Hematopoietic multipotent progenitor cell treated with erythropoietin and hydrocortisone succinate and interleukin-3 and kit ligand, for 15 days (in vitro differentiated cells): ENCODE results near the gene FGFBP2.

Experiments
- DNase-seq: peaks from one replicate; pipeline ENCODE4 v3.0.0-alpha.2; 2015; ENCODE audit warnings: low spot score

Gene FGFBP2

GRCh38 chr4:15963001-15963451 lies at the start of gene FGFBP2:
Gene FGFBP2 (minus strand): TSS chr4:15963175. CDS start chr4:15963129, 46 bp downstream.
- no peak for DNase-seq

DNA sequence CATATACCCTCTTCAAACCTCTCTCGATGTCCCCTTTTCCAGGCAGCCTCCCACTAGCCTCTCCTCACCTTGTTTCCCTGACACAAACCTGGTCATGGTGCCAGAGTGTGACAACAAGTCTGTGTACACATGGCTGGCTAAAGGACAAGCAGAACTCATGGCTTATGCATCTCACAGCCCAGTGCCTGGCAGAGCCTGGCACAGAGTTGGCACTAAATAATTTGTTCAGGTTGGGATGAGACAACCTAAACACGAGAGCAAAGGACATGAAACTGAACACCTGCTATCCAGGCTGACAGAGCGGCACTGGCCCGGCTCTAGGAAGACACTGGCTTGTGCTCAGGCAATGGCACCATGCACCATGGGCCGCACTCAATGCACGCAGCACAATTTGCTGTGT lies 48.2 kb upstream of the FGFBP2 start:
- DNase-seq = no peak

DNA sequence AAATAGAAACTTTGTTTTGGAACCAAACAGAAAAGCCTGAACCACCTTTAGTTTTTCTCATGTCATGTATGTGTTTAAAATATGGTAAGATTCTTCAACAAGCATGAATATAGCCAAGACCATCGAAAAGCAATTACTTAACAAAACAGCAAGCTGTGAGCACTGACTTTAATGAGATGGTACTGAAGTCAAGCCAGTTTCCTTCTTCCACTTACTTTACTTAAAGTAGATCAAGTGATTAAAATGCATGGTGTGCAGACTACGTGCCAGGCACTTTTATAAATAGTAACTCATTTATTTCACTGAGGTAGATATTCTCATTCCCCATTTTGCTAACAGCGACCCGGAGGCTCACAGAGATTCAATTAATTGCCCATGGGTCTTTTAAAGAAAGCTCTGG lies 46.2 kb upstream of the FGFBP2 start:
- no peak for DNase-seq

DNA sequence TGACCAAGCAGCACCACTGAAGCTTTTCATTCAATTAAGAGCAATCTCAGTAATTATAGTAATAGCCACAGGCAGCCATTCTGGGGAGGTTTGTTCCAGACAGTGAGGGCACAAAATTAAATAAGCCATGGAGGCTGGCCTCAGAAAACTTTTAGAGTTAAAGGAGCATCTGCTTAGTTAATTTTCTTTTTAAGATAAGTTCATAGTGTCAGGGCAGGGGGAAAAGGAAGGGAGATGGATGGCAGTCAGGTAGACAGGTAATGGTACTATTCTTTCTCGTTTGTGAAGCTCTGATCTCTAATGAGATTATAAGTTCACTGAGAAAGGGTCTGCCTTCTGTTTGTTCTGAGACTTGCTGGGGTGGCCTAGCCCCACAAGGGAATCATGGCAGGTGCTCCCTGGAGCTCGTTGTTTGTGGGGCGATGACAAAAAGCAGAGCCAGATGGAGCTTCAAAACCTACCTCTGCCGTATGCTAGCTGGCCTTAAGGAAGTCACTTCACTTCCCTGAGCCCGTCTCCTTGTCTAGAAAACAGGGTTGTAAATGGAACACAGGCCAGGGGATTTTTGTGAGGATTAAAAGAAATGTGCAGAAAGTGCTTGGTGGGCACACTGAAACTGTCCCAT lies 44.6 kb upstream of the FGFBP2 start:
- DNase-seq = no peak

DNA sequence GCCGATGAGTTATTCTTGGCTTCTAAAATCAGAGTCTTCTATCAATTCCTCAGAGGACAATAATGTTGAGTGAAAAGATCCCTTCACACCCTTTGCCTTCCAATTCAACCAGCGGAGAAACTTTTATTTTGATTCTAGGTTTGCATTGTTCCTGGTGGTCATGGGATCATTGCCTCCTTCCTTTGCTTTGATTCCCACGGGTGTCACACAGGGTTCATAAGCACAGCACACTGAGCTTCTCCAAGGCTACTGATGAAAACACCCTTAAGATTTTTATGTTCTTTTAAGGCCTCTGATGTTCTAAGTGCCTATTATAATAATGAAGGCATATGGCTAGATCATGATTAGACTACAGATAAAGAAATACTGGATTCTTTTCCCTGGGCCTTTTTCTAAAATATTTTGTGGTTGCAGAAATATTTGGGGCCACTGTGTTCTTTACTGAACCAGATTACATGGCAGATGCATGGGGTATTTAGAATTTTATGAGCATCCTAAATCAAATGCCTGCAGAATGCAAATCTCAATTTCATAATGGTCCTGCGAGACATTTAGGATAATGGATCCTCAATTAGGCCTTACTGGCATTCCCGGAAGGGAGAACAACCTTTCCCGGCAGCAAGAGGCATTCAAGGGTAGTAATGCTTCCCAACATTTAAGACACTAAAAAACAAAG lies 43.9 kb upstream of the FGFBP2 start:
- no peak for DNase-seq

GRCh38 chr4:16005676-16006075 lies 42.7 kb upstream of the FGFBP2 start:
- DNase-seq = no peak

DNA sequence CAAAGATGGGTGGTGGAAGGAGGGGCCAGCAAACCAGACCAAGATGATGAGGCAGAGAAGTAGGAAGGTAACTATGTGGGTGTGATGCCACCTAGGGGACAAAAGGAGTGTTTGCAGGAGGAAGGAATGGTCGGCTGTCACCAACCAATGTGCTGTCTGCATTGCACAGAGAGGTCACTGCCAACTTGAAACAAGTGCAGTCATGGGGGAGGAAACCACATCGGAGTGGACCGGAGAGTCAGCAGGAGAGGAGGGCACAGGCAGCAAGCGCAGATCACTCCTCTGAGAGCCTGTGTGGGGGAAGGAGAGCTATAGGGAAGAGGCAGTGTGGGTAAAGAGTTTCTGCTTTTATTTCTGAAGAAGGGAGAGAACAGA lies 38.5 kb upstream of the FGFBP2 start:
- peak; percentile 24 for DNase-seq

DNA sequence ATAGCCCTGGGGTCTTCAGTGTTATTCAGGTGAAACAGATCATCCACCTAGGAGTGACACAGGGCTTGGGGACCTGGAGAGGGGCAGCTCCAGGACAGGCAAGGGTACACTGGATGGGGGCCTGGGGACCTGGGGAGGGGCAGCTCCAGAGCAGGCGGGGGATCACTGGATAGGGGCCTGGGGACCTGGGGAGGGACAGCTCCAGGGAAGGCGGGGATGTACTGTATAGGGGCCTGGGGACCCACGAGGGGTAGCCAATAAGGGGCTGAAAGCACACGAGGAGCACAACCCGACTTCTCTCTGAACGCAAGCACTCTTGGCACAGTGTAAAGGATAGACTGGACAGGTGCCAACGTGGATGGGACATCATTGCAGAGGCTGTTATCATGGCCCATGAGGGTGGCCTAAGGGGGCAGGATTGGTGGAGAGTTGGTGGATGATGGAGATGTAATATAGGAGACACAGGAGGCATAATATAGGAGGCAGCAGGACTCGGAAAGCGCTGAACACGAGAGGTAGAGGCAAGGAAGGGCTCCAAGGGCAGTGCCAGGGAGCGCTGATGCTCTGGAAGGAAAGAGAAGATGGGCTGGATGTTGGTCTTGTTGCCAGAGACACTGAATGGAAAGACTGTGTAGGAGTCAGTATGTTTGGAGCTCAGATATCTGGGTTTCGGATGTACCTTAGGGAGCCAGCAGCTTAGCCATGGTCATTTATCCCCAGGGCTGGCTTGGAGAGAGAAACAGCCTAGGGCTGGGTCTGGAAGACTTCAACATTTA lies 37.9 kb upstream of the FGFBP2 start:
- DNase-seq = no peak

- DNase-seq = no peak
Measured at GRCh38 chr4:15996773-15997172, 33.8 kb upstream of the FGFBP2 start.

GRCh38 chr4:15995826-15996225 lies 32.9 kb upstream of the FGFBP2 start:
- DNase-seq = no peak

GRCh38 chr4:15992167-15992485 lies 29.2 kb upstream of the FGFBP2 start:
- no peak for DNase-seq

- no peak for DNase-seq
Measured at GRCh38 chr4:15990570-15991285, 27.8 kb upstream of the FGFBP2 start.

DNA sequence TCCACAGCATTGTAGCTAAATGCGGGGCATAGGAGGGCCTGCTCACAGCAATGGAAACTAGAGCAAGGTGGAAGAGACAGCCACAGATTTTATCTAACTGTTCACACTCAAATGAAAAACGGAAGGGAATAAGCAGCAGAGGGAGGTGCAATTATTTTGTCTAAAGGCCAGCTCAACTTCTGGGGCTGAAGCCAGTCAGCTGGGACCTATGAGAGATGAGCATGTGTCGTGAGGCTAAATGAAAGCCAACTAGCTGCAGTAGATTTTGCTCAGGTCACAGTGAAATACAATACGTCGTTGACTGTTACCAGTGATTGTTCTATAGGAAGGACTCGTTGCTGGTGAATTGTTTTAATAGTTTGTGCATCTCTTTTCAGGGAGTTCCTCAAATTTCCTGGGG lies 26.4 kb upstream of the FGFBP2 start:
- DNase-seq = no peak

- DNase-seq = no peak
Measured at GRCh38 chr4:15988222-15988621, 25.2 kb upstream of the FGFBP2 start.

- no peak for DNase-seq
Measured at GRCh38 chr4:15986907-15987306, 23.9 kb upstream of the FGFBP2 start.

- no peak for DNase-seq
Measured at GRCh38 chr4:15983610-15984009, 20.6 kb upstream of the FGFBP2 start.

DNA sequence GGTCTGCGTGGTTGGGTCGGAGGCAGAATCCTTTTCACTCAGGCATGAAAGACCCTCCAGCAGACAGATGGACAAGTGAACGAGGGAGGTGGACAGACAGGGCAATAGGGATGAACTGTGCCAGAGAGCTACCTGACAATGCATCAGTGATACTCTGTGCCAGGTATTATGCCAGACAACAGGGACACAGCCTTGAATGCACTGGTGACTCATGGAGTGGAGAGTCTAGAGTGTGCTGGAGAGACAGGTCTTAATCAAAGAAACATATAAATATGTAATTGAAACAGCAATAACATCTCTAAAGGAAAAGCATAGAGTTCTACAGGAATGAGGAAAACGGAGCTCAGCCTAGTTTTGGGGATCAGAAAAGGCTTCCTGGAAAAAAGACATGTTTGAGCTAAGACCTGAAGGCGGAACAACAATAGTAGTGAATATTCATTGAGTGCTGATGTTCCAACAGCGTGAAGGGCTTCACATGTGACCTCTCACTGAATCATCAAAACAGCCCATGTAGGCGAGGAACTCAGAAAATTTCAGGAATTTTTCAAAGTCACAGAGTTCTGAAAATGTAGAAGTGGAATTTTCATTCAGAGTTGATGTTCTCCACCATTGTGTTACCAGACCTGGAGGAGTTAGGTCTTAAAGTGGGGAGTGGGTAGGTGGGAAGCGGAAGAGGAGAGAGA lies 20.0 kb upstream of the FGFBP2 start:
- no peak for DNase-seq

GRCh38 chr4:15976456-15977447 lies 13.8 kb upstream of the FGFBP2 start:
- DNase-seq = no peak

- DNase-seq = no peak
Measured at GRCh38 chr4:15971068-15971801, 8.3 kb upstream of the FGFBP2 start.
